H1 (cell line): ENCODE data around the gene HAS3. TPM values are rescaled to one million over a fixed set of nuclear protein-coding genes. Genes with fewer than 3 reads are reported as not detected.

Source experiments
- CTCF ChIA-PET: fragments of 300-600 bp; sonication (Branson Sonifier 250); formaldehyde crosslinking; loops from one replicate; lab custom pipeline; 2021; ENCODE audit not compliant: partially characterized antibody; lab: Charles Lee
- POLR2A ChIA-PET: fragments of 300-600 bp; sonication (Branson Sonifier 250); formaldehyde crosslinking; loops from one replicate; lab custom pipeline; 2021; ENCODE audit warnings: inconsistent platforms; ENCODE audit not compliant: partially characterized antibody; lab: Charles Lee
- DNase-seq, 2 experiments: peaks; one replicate each; pipeline versions ENCODE4 v3.0.0 to v3.0.0-alpha.2; 2010 to 2022; ENCODE audit warnings: low spot score in 2 of 2, low read depth in 1 of 2, mixed read lengths in 1 of 2
- FAIRE-seq: peaks from 2 replicates; lab custom pipeline; 2011; peaks lifted over from hg19 to GRCh38; lab: Jason Lieb, UNC
- H2AFZ ChIP-seq: 2 replicates; pipeline ENCODE4 v1.8.1; 2012; ENCODE audit warnings: low read length, inconsistent platforms
- H2AK5ac ChIP-seq: 2 replicates; pipeline ENCODE4 v1.6.1; 2013; ENCODE audit warnings: low read depth, low read length
- H2BK120ac ChIP-seq: replicated peaks from 2 replicates; pipeline ENCODE3; 2013; ENCODE audit warnings: low read depth, low read length, inconsistent platforms
- H2BK12ac ChIP-seq: 2 replicates; pipeline ENCODE4 v1.6.1; 2013; ENCODE audit warnings: low read depth, low read length
- H2BK15ac ChIP-seq: 2 replicates; pipeline ENCODE4 v1.6.1; 2013; ENCODE audit warnings: low read length
- H2BK20ac ChIP-seq: 2 replicates; pipeline ENCODE4 v1.6.1; 2013; ENCODE audit warnings: low read length
- H2BK5ac ChIP-seq: 2 replicates; pipeline ENCODE4 v1.6.1; 2013; ENCODE audit warnings: low read depth, low read length
- H3K14ac ChIP-seq: 2 replicates; pipeline ENCODE4 v1.6.1; 2013; ENCODE audit warnings: inconsistent platforms; ENCODE audit not compliant: insufficient read length
- H3K18ac ChIP-seq: 2 replicates; pipeline ENCODE4 v1.6.1; 2013; ENCODE audit warnings: low read length; ENCODE audit errors: extremely low read depth
- H3K23ac ChIP-seq: 2 replicates; pipeline ENCODE4 v1.6.1; 2013; ENCODE audit warnings: inconsistent platforms; ENCODE audit not compliant: insufficient read length
- H3K23me2 ChIP-seq: 2 replicates; pipeline ENCODE4 v1.6.1; 2013; ENCODE audit warnings: low read depth, low read length
- H3K27ac ChIP-seq: 2 replicates; pipeline ENCODE4 v1.6.1; 2011; ENCODE audit warnings: low read depth, low read length, inconsistent platforms
- H3K27me3 ChIP-seq, 4 experiments: replicated peaks in 1 of 4; 1 replicate in 1 of 4; 2 replicates in 3 of 4; pipeline versions ENCODE4 v1.6.1 to v1.8.1; 2011 to 2013; ENCODE audit warnings: low read length in 3 of 4, mild to moderate bottlenecking in 3 of 4, inconsistent platforms in 2 of 4, mixed read lengths in 2 of 4, moderate library complexity in 1 of 4; ENCODE audit not compliant: control insufficient read depth in 3 of 4, insufficient read depth in 3 of 4; ENCODE audit errors: extremely low read depth in 1 of 4
- H3K36me3 ChIP-seq, 4 experiments: 2 replicates each; pipeline versions ENCODE4 v1.6.1 to v1.8.1; 2011 to 2013; ENCODE audit warnings: mild to moderate bottlenecking in 4 of 4, low read length in 3 of 4, moderate library complexity in 2 of 4, control low read depth in 1 of 4, inconsistent platforms in 1 of 4; ENCODE audit not compliant: insufficient read depth in 4 of 4, control insufficient read depth in 2 of 4
- H3K4ac ChIP-seq: replicated peaks from 2 replicates; pipeline ENCODE3; 2013; ENCODE audit warnings: low read length, low read depth, mixed read lengths, inconsistent platforms; ENCODE audit not compliant: insufficient read length
- H3K4me1 ChIP-seq, 4 experiments: replicated peaks in 1 of 4; 1 replicate in 1 of 4; 2 replicates in 3 of 4; pipeline versions ENCODE4 v1.6.1 to v1.8.1; 2011 to 2013; ENCODE audit warnings: low read length in 3 of 4, inconsistent platforms in 2 of 4, mixed read lengths in 1 of 4; ENCODE audit not compliant: insufficient read depth in 4 of 4, control insufficient read depth in 3 of 4
- H3K4me2 ChIP-seq, 2 experiments: 2 replicates each; pipeline versions ENCODE4 v1.6.1 to v1.8.1; 2011 to 2013; ENCODE audit warnings: low read depth in 2 of 2, low read length in 2 of 2, control low read depth in 1 of 2, inconsistent platforms in 1 of 2, mild to moderate bottlenecking in 1 of 2; ENCODE audit not compliant: insufficient read depth in 1 of 2
- H3K4me3 ChIP-seq, 4 experiments: fragments of 200-600, 300-600 bp in 1 of 4; sonication (generic), shearing (Covaris generic), sonication (Bioruptor Twin) in 1 of 4; 2 replicates each; pipeline versions ENCODE4 v1.5.1 to v1.8.1; 2011 to 2016; ENCODE audit warnings: low read length in 4 of 4, low read depth in 3 of 4, control low read depth in 2 of 4, inconsistent platforms in 2 of 4, mild to moderate bottlenecking in 2 of 4, mixed read lengths in 1 of 4, moderate library complexity in 1 of 4; ENCODE audit not compliant: insufficient read depth in 2 of 4; ENCODE audit errors: extremely low read depth in 1 of 4
- H3K56ac ChIP-seq: replicated peaks from 2 replicates; pipeline ENCODE3; 2013; ENCODE audit warnings: low read depth, mild to moderate bottlenecking, mixed read lengths, low read length, inconsistent platforms; ENCODE audit not compliant: insufficient read length
- H3K79me1 ChIP-seq: 2 replicates; pipeline ENCODE4 v1.6.1; 2013; ENCODE audit warnings: low read depth, low read length, control low read depth
- H3K79me2 ChIP-seq, 2 experiments: 2 replicates each; pipeline versions ENCODE4 v1.6.1 to v1.8.1; 2012 to 2013; ENCODE audit warnings: low read length in 2 of 2, mild to moderate bottlenecking in 2 of 2, inconsistent platforms in 1 of 2; ENCODE audit not compliant: insufficient read depth in 2 of 2, control insufficient read depth in 1 of 2
- H3K9ac ChIP-seq, 4 experiments: replicated peaks in 1 of 4; 1 replicate in 1 of 4; 2 replicates in 3 of 4; pipeline versions ENCODE4 v1.6.1 to v1.8.1; 2011 to 2013; ENCODE audit warnings: low read depth in 3 of 4, low read length in 3 of 4, control low read depth in 2 of 4, mild to moderate bottlenecking in 2 of 4, moderate library complexity in 2 of 4, inconsistent platforms in 1 of 4; ENCODE audit errors: extremely low read depth in 1 of 4
- H3K9me3 ChIP-seq, 2 experiments: 2 replicates each; pipeline versions ENCODE4 v1.6.1 to v1.8.1; 2012 to 2013; ENCODE audit warnings: mild to moderate bottlenecking in 2 of 2, moderate library complexity in 2 of 2, control low read depth in 1 of 2, inconsistent platforms in 1 of 2, low read depth in 1 of 2, low read length in 1 of 2, mixed read lengths in 1 of 2; ENCODE audit not compliant: insufficient read depth in 2 of 2
- H4K20me1 ChIP-seq, 2 experiments: replicated peaks in 1 of 2; 2 replicates each; pipeline versions ENCODE3 to v1.8.1; 2011 to 2013; ENCODE audit warnings: inconsistent platforms in 2 of 2, low read length in 2 of 2, mild to moderate bottlenecking in 1 of 2; ENCODE audit not compliant: insufficient read depth in 2 of 2, control insufficient read depth in 1 of 2
- H4K5ac ChIP-seq: 2 replicates; pipeline ENCODE4 v1.6.1; 2013; ENCODE audit warnings: low read length, low read depth, mixed read lengths, inconsistent platforms; ENCODE audit not compliant: insufficient read length
- H4K8ac ChIP-seq: 2 replicates; pipeline ENCODE4 v1.8.0; 2013; ENCODE audit warnings: mild to moderate bottlenecking, moderate library complexity, low read length, inconsistent platforms; ENCODE audit not compliant: insufficient read depth; ENCODE audit errors: extremely low read depth
- H4K91ac ChIP-seq: replicated peaks from 2 replicates; pipeline ENCODE3; 2013; ENCODE audit warnings: low read length, mixed read lengths, inconsistent platforms; ENCODE audit not compliant: insufficient read length
- WGBS, 2 experiments: shearing (Covaris generic) in 1 of 2; methylation state at CpG; one replicate each; pipeline versions ENCODE4 v1.1.6 to v1.1.7; 2013 to 2015; ENCODE audit warnings: low lambda C conversion rate in 2 of 2, mixed read lengths in 2 of 2, inconsistent platforms in 1 of 2, low coverage in 1 of 2, missing lambda C conversion rate in 1 of 2; ENCODE audit not compliant: insufficient replicate concordance in 2 of 2, insufficient coverage in 1 of 2, insufficient read length in 1 of 2; ENCODE audit errors: extremely low coverage in 1 of 2, missing lambda C conversion rate in 1 of 2; 5-methylcytosine and 5-hydroxymethylcytosine counted together
- polyA plus RNA-seq, 7 experiments: library from polyadenylated mRNA; depleted of rRNA in 3 of 7; stranded (reverse) in 5 of 7; unstranded in 2 of 7; fragments of >200 nt in 5 of 7; fragments of 200-250 nt in 2 of 7; gene quantifications; 1 replicate in 5 of 7; 2 replicates in 1 of 7; 4 replicates in 1 of 7; pipeline versions ENCODE4 v1.2.1 to v1.2.3, GENCODE V29; 2011 to 2013; ENCODE audit warnings: missing spikeins in 2 of 7, mixed read lengths in 2 of 7
- total RNA-seq: library from RNA; stranded (reverse); fragmentation: NEBNext Ultra II Directional; extraction: Animal tissue kit (Norgen Biotek cat#: 25700); gene quantifications from 2 replicates; pipeline ENCODE4 v1.2.1, GENCODE V29; 2021
- TF ChIP-seq, protein P1 (sequence below): IDR thresholded peaks from 2 replicates; pipeline ENCODE4 v1.6.1; 2012; ENCODE audit warnings: inconsistent platforms
- TF ChIP-seq, protein P2 (sequence below), 3 experiments: IDR thresholded peaks; 1 replicate in 2 of 3; 2 replicates in 1 of 3; pipeline versions ENCODE4 v1.5.1 to v1.6.1; 2011; ENCODE audit warnings: low read length in 3 of 3, mild to moderate bottlenecking in 3 of 3, inconsistent platforms in 2 of 3, low read depth in 1 of 3, moderate library complexity in 1 of 3; ENCODE audit not compliant: insufficient read depth in 1 of 3; ENCODE audit errors: control extremely low read depth in 1 of 3

Gene HAS3
- total and polyA plus RNA-seq, 2 of the 8 experiments (the other 6 are each of a cell fraction or from before 2014, with no cell fraction given): 32.1 to 69.6 TPM

DNA sequence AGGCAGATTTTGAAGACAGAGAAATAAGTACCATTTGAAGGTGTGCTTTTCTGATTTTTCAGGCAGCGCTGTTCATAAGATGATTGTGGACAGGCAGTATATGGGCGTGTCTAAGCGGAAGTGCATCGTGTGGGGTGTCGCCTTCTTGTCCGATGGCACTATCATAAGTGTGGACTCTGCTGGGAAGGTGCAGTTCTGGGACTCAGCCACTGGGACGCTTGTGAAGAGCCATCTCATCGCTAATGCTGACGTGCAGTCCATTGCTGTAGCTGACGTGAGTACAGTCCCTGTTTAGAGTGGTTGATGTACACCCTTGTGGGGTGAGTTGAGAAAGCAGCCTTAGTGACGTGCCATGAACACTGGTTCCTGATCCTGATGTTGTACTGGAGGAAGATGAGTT is 37.7 kb downstream of the HAS3 start:
- H3K9ac ChIP-seq: no peak overlapping the region
- POLR2A ChIA-PET: interaction anchor here (2.0 kb wide), 1 partner anchor 12 kb away, joined by 5 read pairs; no protein-coding TSS in a partner anchor
- CTCF ChIA-PET: interaction anchor here (1.0 kb wide), 1 partner anchor 13 kb away, joined by 3 read pairs; no protein-coding TSS in a partner anchor
- H2BK5ac ChIP-seq: no peak overlapping the region
- H3K4me1 ChIP-seq: no peaks in the 10 kb centered on the region
- peaks cover 0 to 11% of the 10 kb centered on the region in 2 experiments; a peak in 1 of 4 replicates for H3K79me2 ChIP-seq
- no peak overlapping the region for H3K4me3 ChIP-seq
- H2BK20ac ChIP-seq: no peak overlapping the region
- no peak overlapping the region for H2BK12ac ChIP-seq
- H3K27ac ChIP-seq: no peak overlapping the region
- no peak overlapping the region for H4K5ac ChIP-seq
- H3K9me3 ChIP-seq: no peaks in the 10 kb centered on the region
- H3K79me1 ChIP-seq: no peaks in the 10 kb centered on the region; the same call in 1 of the 2 replicates
- peaks cover 28 to 74% (median 62%) of the 10 kb centered on the region in 4 experiments for H3K36me3 ChIP-seq
- no peak overlapping the region for H2AK5ac ChIP-seq
- no peaks in the 10 kb centered on the region for H3K27me3 ChIP-seq
- no peak for DNase-seq
- no peak overlapping the region for H3K18ac ChIP-seq
- no peak overlapping the region for H3K23ac ChIP-seq
- H3K14ac ChIP-seq: no peak overlapping the region
- 98% methylated on average over 11 of the region's 11 CpGs; no CpG with 5 or more reads in 1 of the 2 experiments for WGBS, 2 experiments
- no peak overlapping the region for H3K56ac ChIP-seq
- no peak overlapping the region for H2BK15ac ChIP-seq
- TF ChIP-seq, protein P1, sequence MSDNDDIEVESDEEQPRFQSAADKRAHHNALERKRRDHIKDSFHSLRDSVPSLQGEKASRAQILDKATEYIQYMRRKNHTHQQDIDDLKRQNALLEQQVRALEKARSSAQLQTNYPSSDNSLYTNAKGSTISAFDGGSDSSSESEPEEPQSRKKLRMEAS: no peak
- TF ChIP-seq, protein P2, sequence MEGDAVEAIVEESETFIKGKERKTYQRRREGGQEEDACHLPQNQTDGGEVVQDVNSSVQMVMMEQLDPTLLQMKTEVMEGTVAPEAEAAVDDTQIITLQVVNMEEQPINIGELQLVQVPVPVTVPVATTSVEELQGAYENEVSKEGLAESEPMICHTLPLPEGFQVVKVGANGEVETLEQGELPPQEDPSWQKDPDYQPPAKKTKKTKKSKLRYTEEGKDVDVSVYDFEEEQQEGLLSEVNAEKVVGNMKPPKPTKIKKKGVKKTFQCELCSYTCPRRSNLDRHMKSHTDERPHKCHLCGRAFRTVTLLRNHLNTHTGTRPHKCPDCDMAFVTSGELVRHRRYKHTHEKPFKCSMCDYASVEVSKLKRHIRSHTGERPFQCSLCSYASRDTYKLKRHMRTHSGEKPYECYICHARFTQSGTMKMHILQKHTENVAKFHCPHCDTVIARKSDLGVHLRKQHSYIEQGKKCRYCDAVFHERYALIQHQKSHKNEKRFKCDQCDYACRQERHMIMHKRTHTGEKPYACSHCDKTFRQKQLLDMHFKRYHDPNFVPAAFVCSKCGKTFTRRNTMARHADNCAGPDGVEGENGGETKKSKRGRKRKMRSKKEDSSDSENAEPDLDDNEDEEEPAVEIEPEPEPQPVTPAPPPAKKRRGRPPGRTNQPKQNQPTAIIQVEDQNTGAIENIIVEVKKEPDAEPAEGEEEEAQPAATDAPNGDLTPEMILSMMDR (IDR thresholded peaks at IDR 0.05; ENCODE audit: control extremely low read depth in 1 of 3, insufficient read depth in 1 of 3, low read depth in 1 of 3, low read length in 3 of 3): peak in 1 of 3 experiments; percentile 18; a peak in 1 of 4 replicates
- no peak overlapping the region for H4K91ac ChIP-seq
- H2AFZ ChIP-seq: no peak overlapping the region
- no peak for FAIRE-seq
- peaks cover 4 to 5% of the 10 kb centered on the region in 2 experiments for H4K20me1 ChIP-seq
- no peak overlapping the region for H2BK120ac ChIP-seq
- no peaks in the 10 kb centered on the region for H3K23me2 ChIP-seq
- no peak overlapping the region for H3K4ac ChIP-seq
- no peak overlapping the region for H4K8ac ChIP-seq
- no peak overlapping the region for H3K4me2 ChIP-seq
